ENCODE data around the gene PIH1D2.
A peak's percentile ranks its signal among the peaks of the same experiment; 100 is the strongest.
"Not testable (repeated sequence)": the region's sequence is repeated elsewhere in the genome, so short reads cannot be mapped to it uniquely, and the experiment has no call there.

The PIH1D2 gene

GRCh38 chr11:112073941-112074811 lies at the start of gene PIH1D2, which contains the start of gene NKAPD1:
TSS of gene PIH1D2 (minus strand) at chr11:112074017. CDS start at chr11:112073174, 843 bp downstream.
TSS of gene NKAPD1 (plus strand) at chr11:112074299. CDS start at chr11:112075575, 1,276 bp downstream.
- H3K36me3 Mint-ChIP-seq, result peaks cover 27% of the 10 kb centered on the region
- H3K9me3 Mint-ChIP-seq, result no peaks in the 10 kb centered on the region
- CTCF ChIA-PET, result no interaction called here
- H3K27ac Mint-ChIP-seq, result peak within 1 kb of the TSS; percentile 87
- DNase-seq, result peak; percentile 86
- peaks cover 16% of the 10 kb centered on the region for H3K27me3 Mint-ChIP-seq
- peak within 1 kb of the TSS; percentile 97 for H3K4me3 Mint-ChIP-seq
- H3K4me1 Mint-ChIP-seq, result peaks cover 35% of the 10 kb centered on the region

- H3K4me3 Mint-ChIP-seq, result no peak overlapping the region
- no peak overlapping the region for H3K27ac Mint-ChIP-seq
- H3K27me3 Mint-ChIP-seq, result no peaks in the 10 kb centered on the region
- CTCF ChIA-PET, result interaction anchor here (3.7 kb wide), 1 partner anchor 10 kb away, joined by 20 read pairs; no protein-coding TSS in a partner anchor
- no peaks in the 10 kb centered on the region for H3K36me3 Mint-ChIP-seq
- DNase-seq, result no peak
- H3K9me3 Mint-ChIP-seq, result no peaks in the 10 kb centered on the region
- H3K4me1 Mint-ChIP-seq, result no peaks in the 10 kb centered on the region
Measured at GRCh38 chr11:112123129-112123528, 49.3 kb upstream of the PIH1D2 start.

- H3K36me3 Mint-ChIP-seq, result no peaks in the 10 kb centered on the region
- no peak for DNase-seq
- H3K4me1 Mint-ChIP-seq, result no peaks in the 10 kb centered on the region
- no peak overlapping the region for H3K4me3 Mint-ChIP-seq
- no peaks in the 10 kb centered on the region for H3K9me3 Mint-ChIP-seq
- H3K27me3 Mint-ChIP-seq, result no peaks in the 10 kb centered on the region
- CTCF ChIA-PET, result interaction anchor here (1.2 to 3.7 kb wide), 2 partner anchors 9 to 158 kb away, joined by 3 to 20 read pairs; no protein-coding TSS in a partner anchor
- no peak overlapping the region for H3K27ac Mint-ChIP-seq
Measured at GRCh38 chr11:112121981-112122615, 48.3 kb upstream of the PIH1D2 start.

- Mint-ChIP-seq H3K4me3 (no peak overlapping the region), H3K4me1 (peaks cover 12% of the 10 kb centered on the region), H3K36me3 (no peaks in the 10 kb centered on the region), H3K27ac (no peak overlapping the region), H3K9me3 (no peaks in the 10 kb centered on the region), H3K27me3 (no peaks in the 10 kb centered on the region)
- no peak for DNase-seq
- CTCF ChIA-PET, result interaction anchor here (0.6 to 0.7 kb wide), 2 partner anchors 84 to 162 kb away, joined by 3 read pairs; no protein-coding TSS in a partner anchor
Measured at GRCh38 chr11:112118176-112118575, 44.4 kb upstream of the PIH1D2 start.

GRCh38 chr11:112115386-112115785 lies 41.6 kb upstream of the PIH1D2 start:
- H3K27ac Mint-ChIP-seq, result no peak overlapping the region
- H3K36me3 Mint-ChIP-seq, result no peaks in the 10 kb centered on the region
- H3K27me3 Mint-ChIP-seq, result no peaks in the 10 kb centered on the region
- CTCF ChIA-PET, result interaction anchor here (0.7 to 2.6 kb wide), 3 partner anchors 130 to 166 kb away, joined by 3 to 10 read pairs (median 3); no protein-coding TSS in a partner anchor
- peaks cover 12% of the 10 kb centered on the region for H3K4me1 Mint-ChIP-seq
- H3K9me3 Mint-ChIP-seq, result no peaks in the 10 kb centered on the region
- no peak for DNase-seq
- H3K4me3 Mint-ChIP-seq, result no peak overlapping the region

- CTCF ChIA-PET, result interaction anchor here (0.7 to 3.4 kb wide), 9 partner anchors 8 to 1175 kb away, joined by 3 to 35 read pairs (median 6); partner anchors contain the start of gene BCO2
- H3K27me3 Mint-ChIP-seq, result no peaks in the 10 kb centered on the region
- no peaks in the 10 kb centered on the region for H3K36me3 Mint-ChIP-seq
- H3K9me3 Mint-ChIP-seq, result no peaks in the 10 kb centered on the region
- peaks cover 12% of the 10 kb centered on the region for H3K4me1 Mint-ChIP-seq
- H3K27ac Mint-ChIP-seq, result no peak overlapping the region
- no peak overlapping the region for H3K4me3 Mint-ChIP-seq
- no peak for DNase-seq
Measured at GRCh38 chr11:112114460-112114859, 40.6 kb upstream of the PIH1D2 start.

GRCh38 chr11:112113539-112114457 lies 40.0 kb upstream of the PIH1D2 start:
- Mint-ChIP-seq H3K4me3 (no peak overlapping the region), H3K9me3 (no peaks in the 10 kb centered on the region), H3K36me3 (no peaks in the 10 kb centered on the region), H3K27me3 (no peaks in the 10 kb centered on the region), H3K4me1 (peaks cover 12% of the 10 kb centered on the region), H3K27ac (no peak overlapping the region)
- no peak for DNase-seq
- CTCF ChIA-PET, result interaction anchor here (0.6 to 3.4 kb wide), 21 partner anchors 9 to 1176 kb away, joined by 3 to 35 read pairs (median 4); partner anchors contain the start of genes BCO2 and SDHD

GRCh38 chr11:112106070-112106469 lies 32.3 kb upstream of the PIH1D2 start:
- Mint-ChIP-seq H3K27ac (no peak overlapping the region), H3K4me3 (no peak overlapping the region), H3K9me3 (no peaks in the 10 kb centered on the region), H3K27me3 (no peaks in the 10 kb centered on the region), H3K4me1 (no peaks in the 10 kb centered on the region), H3K36me3 (no peaks in the 10 kb centered on the region)
- DNase-seq, result no peak
- CTCF ChIA-PET, result no interaction called here

GRCh38 chr11:112103446-112103845 lies 29.6 kb upstream of the PIH1D2 start:
- Mint-ChIP-seq H3K27me3 (no peaks in the 10 kb centered on the region), H3K27ac (no peak overlapping the region), H3K9me3 (no peaks in the 10 kb centered on the region), H3K4me1 (no peaks in the 10 kb centered on the region), H3K36me3 (no peaks in the 10 kb centered on the region), H3K4me3 (no peak overlapping the region)
- CTCF ChIA-PET, result interaction anchor here (0.6 to 1.9 kb wide), 2 partner anchors 10 to 1364 kb away, joined by 3 to 8 read pairs; no protein-coding TSS in a partner anchor
- DNase-seq, result no peak

- CTCF ChIA-PET, result no interaction called here
- no peak for DNase-seq
- Mint-ChIP-seq H3K9me3 (no peaks in the 10 kb centered on the region), H3K4me1 (no peaks in the 10 kb centered on the region), H3K4me3 (no peak overlapping the region), H3K36me3 (peaks cover 5% of the 10 kb centered on the region), H3K27ac (no peak overlapping the region), H3K27me3 (no peaks in the 10 kb centered on the region)
Measured at GRCh38 chr11:112100462-112100861, 26.6 kb upstream of the PIH1D2 start.

- Mint-ChIP-seq H3K36me3 (peaks cover 10% of the 10 kb centered on the region), H3K4me1 (no peaks in the 10 kb centered on the region), H3K27ac (no peak overlapping the region), H3K9me3 (no peaks in the 10 kb centered on the region), H3K4me3 (no peak overlapping the region), H3K27me3 (no peaks in the 10 kb centered on the region)
- DNase-seq, result no peak
- CTCF ChIA-PET, result no interaction called here
Measured at GRCh38 chr11:112097734-112098528, 24.1 kb upstream of the PIH1D2 start.

GRCh38 chr11:112096194-112096593 lies 22.4 kb upstream of the PIH1D2 start:
- Mint-ChIP-seq H3K36me3 (peaks cover 21% of the 10 kb centered on the region), H3K4me1 (no peaks in the 10 kb centered on the region), H3K4me3 (no peak overlapping the region), H3K27ac (no peak overlapping the region), H3K9me3 (no peaks in the 10 kb centered on the region), H3K27me3 (no peaks in the 10 kb centered on the region)
- CTCF ChIA-PET, result no interaction called here
- DNase-seq, result no peak

- DNase-seq, H3K27ac Mint-ChIP-seq, H3K4me1 Mint-ChIP-seq, H3K9me3 Mint-ChIP-seq, H3K27me3 Mint-ChIP-seq, H3K4me3 Mint-ChIP-seq, CTCF ChIA-PET: not testable (repeated sequence)
- peaks cover 26% of the 10 kb centered on the region for H3K36me3 Mint-ChIP-seq
Measured at GRCh38 chr11:112095302-112095701, 21.5 kb upstream of the PIH1D2 start.
